ENCODE measurements around the gene SREK1IP1. TPM values are rescaled to one million over a fixed set of nuclear protein-coding genes. Genes with fewer than 3 reads are reported as not detected.

The SREK1IP1 gene
- total and polyA plus RNA-seq, 2 donors (not counting 1 experiment from before 2014, with no cell fraction given) = 4.4 to 25.5 TPM

GRCh38 chr5:64818245-64818644 lies 49.8 kb upstream of the SREK1IP1 start:
- no peak overlapping the region for H3K4me2 ChIP-seq (replicated peaks; ENCODE audit: low read depth, low read length, poor library complexity, severe bottlenecking)
- H3K27me3 ChIP-seq (replicated peaks in 1 of 4; ENCODE audit: control extremely low read depth in 1 of 4, control insufficient read depth in 3 of 4, insufficient read depth in 4 of 4, low read length in 3 of 4) = no peaks in the 10 kb centered on the region
- H3K27me3 Mint-ChIP-seq = no peaks in the 10 kb centered on the region
- POLR2A ChIA-PET = no interaction called here
- H3K4me1 ChIP-seq (ENCODE audit: control insufficient read depth in 2 of 2, insufficient read depth in 2 of 2, low read length in 2 of 2) = peaks cover 10 to 17% of the 10 kb centered on the region in 2 donors
- WGBS (ENCODE audit: insufficient coverage) = no CpG with 5 or more reads among the region's 3 CpGs
- peaks cover 20% of the 10 kb centered on the region for H3K4me1 Mint-ChIP-seq
- intact Hi-C loops (cut with micrococcal nuclease) = loop anchor here (10.0 kb wide), 1 partner anchor 137 kb away; no protein-coding TSS in a partner anchor
- no peak overlapping the region for H3K4me3 Mint-ChIP-seq
- peaks cover 1 to 8% of the 10 kb centered on the region in 2 experiments for H3K36me3 ChIP-seq (replicated peaks in 1 of 2; ENCODE audit: control extremely low read depth in 1 of 2, control insufficient read depth in 1 of 2, extremely low read depth in 1 of 2, insufficient read depth in 2 of 2, low read length in 1 of 2)
- DNase-seq = no peak
- H3K79me2 ChIP-seq (ENCODE audit: control insufficient read depth, insufficient read depth, low read length) = no peaks in the 10 kb centered on the region
- H2AFZ ChIP-seq (ENCODE audit: insufficient read depth, low read depth, low read length, poor library complexity, severe bottlenecking) = no peak overlapping the region
- H3K9ac ChIP-seq (ENCODE audit: low read length) = no peak overlapping the region
- no peaks in the 10 kb centered on the region for H3K9me3 Mint-ChIP-seq (ENCODE audit: insufficient read depth)
- no peak for TF ChIP-seq EZH2 (IDR thresholded peaks at IDR 0.05; ENCODE audit: borderline replicate concordance, insufficient read depth, low read depth, low read length, poor library complexity, severe bottlenecking)
- no peak for TF ChIP-seq CTCF (IDR thresholded peaks at IDR 0.05)
- no peak overlapping the region for H3K27ac ChIP-seq (ENCODE audit: low read length in 2 of 2)
- CTCF ChIA-PET = no interaction called here
- no peak for ATAC-seq (ENCODE audit: low read depth)
- H3K9me3 ChIP-seq (ENCODE audit: control extremely low read depth in 1 of 3, control insufficient read depth in 2 of 3, insufficient read depth in 1 of 3, low read length in 2 of 3) = no peaks in the 10 kb centered on the region
- H4K20me1 ChIP-seq (ENCODE audit: control insufficient read depth, insufficient read depth, low read length, poor library complexity, severe bottlenecking) = no peaks in the 10 kb centered on the region
- H3K4me3 ChIP-seq (ENCODE audit: control extremely low read depth in 1 of 5, extremely low read depth in 1 of 5, insufficient read depth in 1 of 5, low read depth in 2 of 5, low read length in 4 of 5) = no peak overlapping the region
- no peak overlapping the region for H3K27ac Mint-ChIP-seq

- H3K4me3 ChIP-seq (ENCODE audit: control extremely low read depth in 1 of 5, extremely low read depth in 1 of 5, insufficient read depth in 1 of 5, low read depth in 2 of 5, low read length in 4 of 5) = no peak overlapping the region
- no peaks in the 10 kb centered on the region for H3K9me3 ChIP-seq (ENCODE audit: control extremely low read depth in 1 of 3, control insufficient read depth in 2 of 3, insufficient read depth in 1 of 3, low read length in 2 of 3)
- H3K9ac ChIP-seq (ENCODE audit: low read length) = no peak overlapping the region
- no peak overlapping the region for H2AFZ ChIP-seq (ENCODE audit: insufficient read depth, low read depth, low read length, poor library complexity, severe bottlenecking)
- peaks cover 1 to 8% of the 10 kb centered on the region in 2 experiments for H3K36me3 ChIP-seq (replicated peaks in 1 of 2; ENCODE audit: control extremely low read depth in 1 of 2, control insufficient read depth in 1 of 2, extremely low read depth in 1 of 2, insufficient read depth in 2 of 2, low read length in 1 of 2)
- POLR2A ChIA-PET = no interaction called here
- Mint-ChIP-seq H3K27ac (no peak overlapping the region), H3K9me3 (ENCODE audit: insufficient read depth) (no peaks in the 10 kb centered on the region), H3K27me3 (no peaks in the 10 kb centered on the region), H3K4me1 (no peaks in the 10 kb centered on the region), H3K4me3 (no peak overlapping the region)
- intact Hi-C loops (cut with micrococcal nuclease) = loop anchor here (5.0 to 10.0 kb wide), 2 partner anchors 141 to 748 kb away; partner anchors contain the start of genes CENPK and PPWD1
- ATAC-seq (ENCODE audit: low read depth) (no peak), DNase-seq (no peak)
- no peak overlapping the region for H3K4me2 ChIP-seq (replicated peaks; ENCODE audit: low read depth, low read length, poor library complexity, severe bottlenecking)
- TF ChIP-seq EZH2 (IDR thresholded peaks at IDR 0.05; ENCODE audit: borderline replicate concordance, insufficient read depth, low read depth, low read length, poor library complexity, severe bottlenecking) = no peak
- no peak for TF ChIP-seq CTCF (IDR thresholded peaks at IDR 0.05)
- H3K79me2 ChIP-seq (ENCODE audit: control insufficient read depth, insufficient read depth, low read length) = no peaks in the 10 kb centered on the region
- CTCF ChIA-PET = interaction anchor here (1.2 kb wide), 1 partner anchor 30 kb away, joined by 3 read pairs; no protein-coding TSS in a partner anchor
- no peaks in the 10 kb centered on the region for H3K4me1 ChIP-seq (ENCODE audit: control insufficient read depth in 2 of 2, insufficient read depth in 2 of 2, low read length in 2 of 2)
- no peaks in the 10 kb centered on the region for H3K27me3 ChIP-seq (replicated peaks in 1 of 4; ENCODE audit: control extremely low read depth in 1 of 4, control insufficient read depth in 3 of 4, insufficient read depth in 4 of 4, low read length in 3 of 4)
- no peaks in the 10 kb centered on the region for H4K20me1 ChIP-seq (ENCODE audit: control insufficient read depth, insufficient read depth, low read length, poor library complexity, severe bottlenecking)
- WGBS (ENCODE audit: insufficient coverage) = no CpG with 5 or more reads among the region's 2 CpGs
- H3K27ac ChIP-seq (ENCODE audit: low read length in 2 of 2) = no peak overlapping the region
Observed at GRCh38 chr5:64814073-64814472, 45.6 kb upstream of the SREK1IP1 start.

All from B cell (primary cell).